HepG2 (cell line): ENCODE measurements around the gene ZNF764. TPM values are rescaled to one million over a fixed set of nuclear protein-coding genes. Genes with fewer than 3 reads are reported as not detected.

Experiments used
- ATAC-seq: fragments of 200-7000 bp; cut with Tn5 transposase; 3 replicates; pipeline ENCODE4 v1.9.1; 2020; ENCODE audit warnings: mild to moderate bottlenecking, moderate library complexity
- BruUV-seq: library from RNA; stranded (reverse); fragments of 400-500 nt; replicated peaks from 2 replicates; lab custom pipeline; 2021; lab: Mats Ljungman, UMichigan
- CTCF ChIA-PET: fragments of 300-600 bp; formaldehyde crosslinking; extraction: SDS; loops from one replicate; lab custom pipeline; 2021; ENCODE audit warnings: low total read pairs, inconsistent platforms, low intra/inter-chr PET ratio; lab: Yijun Ruan, JAX
- POLR2A ChIA-PET: fragments of 350-600 bp; sonication (Branson Sonifier 250); formaldehyde crosslinking; loops from one replicate; lab custom pipeline; 2020; ENCODE audit warnings: antibody characterized with exemption, inconsistent platforms; lab: Yijun Ruan, JAX
- DNase-seq: peaks from one replicate; pipeline ENCODE4 v3.0.0-alpha.2; 2015; ENCODE audit warnings: low spot score
- FAIRE-seq: peaks from 3 replicates; lab custom pipeline; 2011; peaks lifted over from hg19 to GRCh38; lab: Jason Lieb, UNC
- H2AFZ ChIP-seq: one replicate; pipeline ENCODE4 v1.6.1; 2011; ENCODE audit warnings: low read length, inconsistent platforms
- H3K27ac ChIP-seq: fragments of 300-600 bp; 3 replicates; pipeline ENCODE4 v1.8.0; 2011; ENCODE audit warnings: mixed run types, mild to moderate bottlenecking, mixed read lengths, low read length, inconsistent platforms; ENCODE audit not compliant: insufficient read depth; ENCODE audit errors: extremely low read length
- H3K27me3 ChIP-seq, 2 experiments: fragments of 200-600 bp in 1 of 2; 2 replicates in 1 of 2; 3 replicates in 1 of 2; pipeline versions ENCODE4 v1.6.0 to v1.8.0; 2011; ENCODE audit warnings: low read length in 2 of 2, mild to moderate bottlenecking in 2 of 2, moderate library complexity in 2 of 2, inconsistent platforms in 1 of 2; ENCODE audit not compliant: insufficient read depth in 2 of 2, control insufficient read depth in 1 of 2
- H3K36me3 ChIP-seq, 2 experiments: fragments of 200-600 bp in 1 of 2; replicated peaks in 1 of 2; 2 replicates in 1 of 2; 3 replicates in 1 of 2; pipeline versions ENCODE4 v1.5.1 to v1.8.0; 2011; ENCODE audit warnings: low read length in 2 of 2, inconsistent platforms in 1 of 2; ENCODE audit not compliant: insufficient read depth in 2 of 2, control insufficient read depth in 1 of 2
- H3K4me1 ChIP-seq: 2 replicates; pipeline ENCODE4 v1.5.1; 2012; ENCODE audit warnings: low read length, inconsistent platforms; ENCODE audit not compliant: insufficient read depth
- H3K4me2 ChIP-seq: 2 replicates; pipeline ENCODE4 v1.6.0; 2011; ENCODE audit warnings: low read depth, low read length, inconsistent platforms
- H3K4me3 ChIP-seq, 3 experiments: fragments of 200-600 bp in 1 of 3; sonication (generic), shearing (Covaris generic) in 1 of 3; replicated peaks in 1 of 3; 2 replicates each; pipeline ENCODE4 v1.5.1; 2011 to 2016; ENCODE audit warnings: low read length in 3 of 3, inconsistent platforms in 2 of 3, low read depth in 2 of 3, mild to moderate bottlenecking in 2 of 3, control low read depth in 1 of 3, mixed read lengths in 1 of 3; ENCODE audit not compliant: insufficient read depth in 1 of 3
- H3K79me2 ChIP-seq: one replicate; pipeline ENCODE4 v1.6.1; 2011; ENCODE audit warnings: low read length, inconsistent platforms; ENCODE audit not compliant: insufficient read depth
- H3K9ac ChIP-seq: 2 replicates; pipeline ENCODE4 v1.6.0; 2011; ENCODE audit warnings: mild to moderate bottlenecking, low read depth, low read length, inconsistent platforms; ENCODE audit not compliant: insufficient read depth
- H3K9me3 ChIP-seq: 2 replicates; pipeline ENCODE4 v1.5.1; 2012; ENCODE audit warnings: mild to moderate bottlenecking, low read length
- H4K20me1 ChIP-seq: 2 replicates; pipeline ENCODE4 v1.6.0; 2011; ENCODE audit warnings: inconsistent platforms, mild to moderate bottlenecking, low read length, moderate library complexity; ENCODE audit not compliant: insufficient read depth
- IKZF4 ChIP-seq: sonication (generic); formaldehyde crosslinking; IDR thresholded peaks from 2 replicates; pipeline ENCODE4 v1.5.1; 2020; ENCODE audit warnings: borderline replicate concordance, mild to moderate bottlenecking, low read depth, missing genetic modification reagents; ENCODE audit errors: not compliant biosample characterization
- PBX2 ChIP-seq: IDR thresholded peaks from 2 replicates; pipeline ENCODE4 v1.6.1; 2016; ENCODE audit warnings: control low read depth
- RFXANK ChIP-seq: IDR thresholded peaks from 2 replicates; pipeline ENCODE4 v1.6.1; 2016
- SRSF4 ChIP-seq: fragments of 200-400 bp; formaldehyde crosslinking; IDR thresholded peaks from one replicate; pipeline ENCODE4 v1.6.1; 2018; ENCODE audit warnings: mild to moderate bottlenecking, low read depth, low read length, moderate library complexity; ENCODE audit not compliant: poor library complexity, severe bottlenecking
- ZNF232 ChIP-seq: sonication (generic); formaldehyde crosslinking; IDR thresholded peaks from 2 replicates; pipeline ENCODE4 v1.4.0; 2020; ENCODE audit warnings: missing genetic modification reagents, borderline replicate concordance
- ZNF407 ChIP-seq: sonication (generic); formaldehyde crosslinking; IDR thresholded peaks from one replicate; pipeline ENCODE4 v1.5.1; 2020; ENCODE audit warnings: mild to moderate bottlenecking, missing genetic modification reagents; ENCODE audit errors: not compliant biosample characterization
- WGBS: methylation state at CpG from one replicate; pipeline ENCODE4 v1.1.6; 2017; ENCODE audit warnings: low lambda C conversion rate; 5-methylcytosine and 5-hydroxymethylcytosine counted together
- in situ Hi-C: cut with HindIII; loops from 2 replicates; pipeline ENCODE4 v1.10.0; 2017; ENCODE audit warnings: low pct_unique_long_range_greater_than_20kb; ENCODE audit not compliant: extremely low pct_ligation_motif_present
- intact Hi-C: fragments of 100-400 bp; cut with micrococcal nuclease; formaldehyde crosslinking; loops from one replicate; pipeline ENCODE4 v1.10.0; 2022; ENCODE audit not compliant: unreplicated experiment
- polyA plus RNA-seq, 8 experiments: library from polyadenylated mRNA; depleted of rRNA in 3 of 8; stranded (reverse) in 7 of 8; unstranded in 1 of 8; fragments of >200 nt; fragmentation: Illumina TruSeq in 4 of 8; extraction: Trizol in 4 of 8; gene quantifications; 2 replicates each; pipeline versions ENCODE4 v1.2.1 to v1.2.3, GENCODE V29; 2011 to 2016; ENCODE audit warnings: low read depth in 4 of 8, missing spikeins in 1 of 8, mixed read lengths in 1 of 8; ENCODE audit not compliant: insufficient read depth in 1 of 8
- total RNA-seq, 5 experiments: library from RNA; depleted of rRNA; stranded (reverse); fragments of >200 nt; fragmentation: Illumina TruSeq; extraction: Trizol; gene quantifications; 2 replicates each; pipeline ENCODE4 v1.2.3, GENCODE V29; 2016; ENCODE audit warnings: low read depth in 1 of 5
- TF ChIP-seq, protein P1 (sequence below): IDR thresholded peaks from 2 replicates; pipeline ENCODE4 v1.6.1; 2016; ENCODE audit warnings: missing biosample characterization, missing genetic modification reagents, low read depth
- TF ChIP-seq, protein P2 (sequence below): fragments of 450-650 bp; IDR thresholded peaks from 2 replicates; pipeline ENCODE4 v1.6.1; 2017; ENCODE audit warnings: mild to moderate bottlenecking

Gene ZNF764
- total and polyA plus RNA-seq, 2 of the 13 experiments (the other 11 are each of a cell fraction or from before 2014, with no cell fraction given): 4.1 to 9.1 TPM

DNA sequence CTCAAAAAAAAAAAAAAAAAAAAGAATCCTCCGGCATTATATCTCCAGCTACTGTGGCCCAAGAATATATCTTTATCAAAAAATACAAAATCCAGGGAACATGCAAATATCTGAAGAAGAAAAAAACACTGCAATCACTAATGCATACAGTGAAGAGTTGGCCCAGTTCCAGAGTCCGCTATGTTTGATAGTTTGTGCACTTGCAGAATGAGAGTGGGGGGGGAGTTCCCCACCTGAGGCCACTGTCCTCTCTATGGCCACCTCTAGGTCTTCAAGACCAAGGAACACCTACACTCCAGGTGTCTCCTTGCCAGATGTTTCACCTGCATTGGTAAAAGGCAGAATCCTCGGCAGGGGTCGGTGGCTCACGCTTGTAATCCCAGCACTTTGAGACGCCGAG lies 23.3 kb upstream of the ZNF764 start (continued):
- TF ChIP-seq, protein P1, sequence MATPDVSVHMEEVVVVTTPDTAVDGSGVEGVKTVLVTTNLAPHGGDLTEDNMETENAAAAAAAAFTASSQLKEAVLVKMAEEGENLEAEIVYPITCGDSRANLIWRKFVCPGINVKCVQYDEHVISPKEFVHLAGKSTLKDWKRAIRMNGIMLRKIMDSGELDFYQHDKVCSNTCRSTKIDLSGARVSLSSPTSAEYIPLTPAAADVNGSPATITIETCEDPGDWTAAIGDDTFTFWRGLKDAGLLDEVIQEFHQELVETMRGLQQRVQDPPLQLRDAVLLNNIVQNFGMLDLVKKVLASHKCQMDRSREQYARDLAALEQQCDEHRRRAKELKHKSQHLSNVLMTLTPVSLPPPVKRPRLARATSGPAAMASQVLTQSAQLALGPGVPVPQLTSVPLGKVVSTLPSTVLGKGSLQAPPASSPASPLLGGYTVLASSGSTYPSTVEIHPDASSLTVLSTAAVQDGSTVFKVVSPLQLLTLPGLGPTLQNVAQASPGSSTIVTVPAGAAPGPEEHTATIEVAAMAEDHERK (CRISPR knock-in tag): no peak
- TF ChIP-seq, protein P2, sequence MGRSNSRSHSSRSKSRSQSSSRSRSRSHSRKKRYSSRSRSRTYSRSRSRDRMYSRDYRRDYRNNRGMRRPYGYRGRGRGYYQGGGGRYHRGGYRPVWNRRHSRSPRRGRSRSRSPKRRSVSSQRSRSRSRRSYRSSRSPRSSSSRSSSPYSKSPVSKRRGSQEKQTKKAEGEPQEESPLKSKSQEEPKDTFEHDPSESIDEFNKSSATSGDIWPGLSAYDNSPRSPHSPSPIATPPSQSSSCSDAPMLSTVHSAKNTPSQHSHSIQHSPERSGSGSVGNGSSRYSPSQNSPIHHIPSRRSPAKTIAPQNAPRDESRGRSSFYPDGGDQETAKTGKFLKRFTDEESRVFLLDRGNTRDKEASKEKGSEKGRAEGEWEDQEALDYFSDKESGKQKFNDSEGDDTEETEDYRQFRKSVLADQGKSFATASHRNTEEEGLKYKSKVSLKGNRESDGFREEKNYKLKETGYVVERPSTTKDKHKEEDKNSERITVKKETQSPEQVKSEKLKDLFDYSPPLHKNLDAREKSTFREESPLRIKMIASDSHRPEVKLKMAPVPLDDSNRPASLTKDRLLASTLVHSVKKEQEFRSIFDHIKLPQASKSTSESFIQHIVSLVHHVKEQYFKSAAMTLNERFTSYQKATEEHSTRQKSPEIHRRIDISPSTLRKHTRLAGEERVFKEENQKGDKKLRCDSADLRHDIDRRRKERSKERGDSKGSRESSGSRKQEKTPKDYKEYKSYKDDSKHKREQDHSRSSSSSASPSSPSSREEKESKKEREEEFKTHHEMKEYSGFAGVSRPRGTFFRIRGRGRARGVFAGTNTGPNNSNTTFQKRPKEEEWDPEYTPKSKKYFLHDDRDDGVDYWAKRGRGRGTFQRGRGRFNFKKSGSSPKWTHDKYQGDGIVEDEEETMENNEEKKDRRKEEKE: no peak

DNA sequence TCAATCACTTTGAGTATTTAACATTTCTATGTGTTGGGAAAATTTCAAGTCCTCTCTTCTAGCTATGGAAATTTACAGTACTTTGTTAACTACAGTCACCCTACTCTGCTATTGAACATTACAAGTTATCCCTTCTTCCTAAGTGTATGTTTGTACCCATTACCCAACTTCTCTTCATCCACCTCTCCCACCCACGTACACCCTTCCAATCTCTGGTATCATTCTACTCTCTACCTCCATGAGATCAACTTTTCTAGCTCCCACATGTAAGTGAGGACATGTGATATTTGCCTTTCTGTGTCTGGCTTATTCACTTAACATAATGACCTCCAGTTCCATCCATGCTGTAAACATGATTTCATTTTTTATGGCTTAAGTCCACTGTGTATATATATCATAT lies 16.5 kb upstream of the ZNF764 start:
- H3K9me3 ChIP-seq: no peaks in the 10 kb centered on the region
- peak; percentile 8 for FAIRE-seq
- TF ChIP-seq RFXANK (CRISPR knock-in tag) (no peak), ZNF232 (CRISPR knock-in tag) (no peak), ZNF407 (CRISPR knock-in tag) (no peak), IKZF4 (no peak), SRSF4 (no peak), PBX2 (CRISPR knock-in tag) (no peak)

More for the DNA sequence above, 16.5 kb upstream of the ZNF764 start:
- Histone ChIP-seq H3K9ac (no peak overlapping the region), H3K4me3 (no peak overlapping the region), H3K4me2 (no peak overlapping the region), H2AFZ (no peak overlapping the region), H3K4me1 (peaks cover 50% of the 10 kb centered on the region), H4K20me1 (no peaks in the 10 kb centered on the region), H3K27me3 (no peaks in the 10 kb centered on the region), H3K36me3 (0 out of 5 replicates have a peak, but pooled peaks cover 0 to 2% of the 10 kb centered on the region in 2 experiments), H3K27ac (no peak overlapping the region), H3K79me2 (peaks cover 2% of the 10 kb centered on the region)
- POLR2A ChIA-PET: interaction anchor here (1.2 to 1.3 kb wide), 2 partner anchors 16 to 40 kb away, joined by 3 to 5 read pairs; partner anchors contain the start of genes ZNF747 and ZNF764
- intact Hi-C loops: no loop called here
- CTCF ChIA-PET: no interaction called here
- WGBS: 92% methylated on average over 1 of the region's 1 CpG
- ATAC-seq: no peak
- in situ Hi-C loops: loop anchor here (5.0 kb wide), 1 partner anchor 48 kb away; no protein-coding TSS in a partner anchor
- BruUV-seq: no TSS peak
- DNase-seq: no peak
